Sigmoid colon (tissue), 7 donors: ENCODE results near the gene ZFHX3. TPM values are rescaled to one million over a fixed set of nuclear protein-coding genes. Genes with fewer than 3 reads are reported as not detected.
A peak's percentile ranks its signal among the peaks of the same experiment; 100 is the strongest.

Experiments
- DNase-seq: peaks from one replicate; pipeline ENCODE4 v3.0.0-alpha.2; 2019
- H3K27ac ChIP-seq, 4 donors: fragments of 200-600 bp; sonication (generic); one replicate each; pipeline ENCODE4 v1.5.1; 2016 to 2019; ENCODE audit warnings: mild to moderate bottlenecking in 1 of 4
- H3K27me3 ChIP-seq, 3 donors: fragments of 200-600 bp; sonication (generic); one replicate each; pipeline ENCODE4 v1.5.1; 2019; ENCODE audit warnings: mild to moderate bottlenecking in 1 of 3
- H3K36me3 ChIP-seq, 4 donors: fragments of 200-600 bp; sonication (generic); one replicate each; pipeline ENCODE4 v1.5.1; 2016 to 2019
- H3K4me1 ChIP-seq, 4 donors: fragments of 200-600 bp; sonication (generic); one replicate each; pipeline ENCODE4 v1.5.1; 2017 to 2019
- H3K4me3 ChIP-seq, 4 donors: fragments of 200-600 bp; sonication (generic); one replicate each; pipeline ENCODE4 v1.5.1; 2017 to 2019; ENCODE audit warnings: mild to moderate bottlenecking in 2 of 4, moderate library complexity in 1 of 4
- H3K9me3 ChIP-seq, 4 donors: fragments of 200-600 bp in 3 of 4; sonication (generic) in 3 of 4; one replicate each; pipeline versions ENCODE4 v1.5.1 to v1.6.1; 2013 to 2019
- EP300 ChIP-seq, 4 donors: sonication (generic); formaldehyde crosslinking; IDR thresholded peaks; one replicate each; pipeline ENCODE4 v1.6.1; 2017; ENCODE audit warnings: antibody characterized with exemption in 4 of 4
- POLR2A ChIP-seq, 2 donors: fragments of 450-650 bp; IDR thresholded peaks; one replicate each; pipeline ENCODE4 v1.6.1; 2016; ENCODE audit warnings: antibody characterized with exemption in 2 of 2, mild to moderate bottlenecking in 2 of 2, moderate library complexity in 2 of 2
- POLR2AphosphoS5 ChIP-seq, 4 donors: sonication (generic); formaldehyde crosslinking; IDR thresholded peaks; one replicate each; pipeline ENCODE4 v1.6.1; 2017; ENCODE audit warnings: antibody characterized with exemption in 4 of 4
- WGBS, 2 donors: extraction: QIAGEN DNeasy Blood & Tissue Kit; methylation state at CpG; one replicate each; pipeline ENCODE4 v1.1.7; 2013; 5-methylcytosine and 5-hydroxymethylcytosine counted together
- intact Hi-C: fragments of 100-400 bp; cut with DNase I; formaldehyde crosslinking; loops from one replicate; pipeline ENCODE4 v1.15.1; 2023
- polyA plus RNA-seq, 3 donors: library from polyadenylated mRNA; stranded (reverse); fragments of 200-250 nt; gene quantifications; one replicate each; pipeline ENCODE4 v1.2.3, GENCODE V29; 2013
- total RNA-seq, 4 donors: library from RNA; depleted of rRNA; stranded (reverse); fragments of >200 nt; gene quantifications; one replicate each; pipeline ENCODE4 v1.1.0, GENCODE V29; 2016
- TF ChIP-seq, protein P1 (sequence below), 4 experiments: fragments of 450-650 bp in 3 of 4; fragments of 200-600 bp in 1 of 4; IDR thresholded peaks; one replicate each; pipeline ENCODE4 v1.5.1; 2016 to 2019; ENCODE audit warnings: antibody characterized with exemption in 4 of 4, mild to moderate bottlenecking in 3 of 4, moderate library complexity in 2 of 4
- donor health status: healthy with polysubstance abuse.
- donor health status: Bipolar disorder and iron deficiency.
- donor health status: healthy.

ZFHX3 gene
- total and polyA plus RNA-seq, 7 donors = 0.69 to 38.8 (median 17.8) TPM

DNA sequence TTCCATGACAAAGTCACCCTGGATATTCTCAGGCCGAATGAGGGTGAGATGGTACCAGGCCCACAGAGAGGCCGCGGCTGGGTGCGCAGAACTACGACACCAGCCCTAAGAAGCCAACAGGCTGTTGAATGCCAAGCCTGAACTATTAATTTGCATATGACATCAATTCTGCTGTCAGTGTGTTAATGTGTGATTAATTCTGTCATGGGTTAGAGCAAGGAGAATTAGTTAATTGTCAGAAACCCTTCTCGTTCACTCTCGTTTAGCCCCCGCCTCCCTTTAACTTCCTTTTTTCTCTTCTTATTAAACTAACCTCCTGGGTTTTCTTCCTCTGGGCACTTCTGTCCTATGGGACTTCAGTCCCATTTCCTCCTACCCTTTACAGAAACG lies 123.4 kb downstream of the ZFHX3 start:
- Histone ChIP-seq H3K4me3 (no peak overlapping the region), H3K4me1 (peaks cover 0 to 38% (median 25%) of the 10 kb centered on the region in 4 donors), H3K36me3 (no peaks in the 10 kb centered on the region), H3K27ac (no peak overlapping the region), H3K27me3 (no peaks in the 10 kb centered on the region), H3K9me3 (no peaks in the 10 kb centered on the region)
- intact Hi-C loops = no loop called here
- no peak for TF ChIP-seq EP300 (IDR thresholded peaks at IDR 0.05)
- TF ChIP-seq POLR2AphosphoS5 (IDR thresholded peaks at IDR 0.05) = no peak
- no peak for TF ChIP-seq POLR2A (IDR thresholded peaks at IDR 0.05)
- TF ChIP-seq, protein P1, sequence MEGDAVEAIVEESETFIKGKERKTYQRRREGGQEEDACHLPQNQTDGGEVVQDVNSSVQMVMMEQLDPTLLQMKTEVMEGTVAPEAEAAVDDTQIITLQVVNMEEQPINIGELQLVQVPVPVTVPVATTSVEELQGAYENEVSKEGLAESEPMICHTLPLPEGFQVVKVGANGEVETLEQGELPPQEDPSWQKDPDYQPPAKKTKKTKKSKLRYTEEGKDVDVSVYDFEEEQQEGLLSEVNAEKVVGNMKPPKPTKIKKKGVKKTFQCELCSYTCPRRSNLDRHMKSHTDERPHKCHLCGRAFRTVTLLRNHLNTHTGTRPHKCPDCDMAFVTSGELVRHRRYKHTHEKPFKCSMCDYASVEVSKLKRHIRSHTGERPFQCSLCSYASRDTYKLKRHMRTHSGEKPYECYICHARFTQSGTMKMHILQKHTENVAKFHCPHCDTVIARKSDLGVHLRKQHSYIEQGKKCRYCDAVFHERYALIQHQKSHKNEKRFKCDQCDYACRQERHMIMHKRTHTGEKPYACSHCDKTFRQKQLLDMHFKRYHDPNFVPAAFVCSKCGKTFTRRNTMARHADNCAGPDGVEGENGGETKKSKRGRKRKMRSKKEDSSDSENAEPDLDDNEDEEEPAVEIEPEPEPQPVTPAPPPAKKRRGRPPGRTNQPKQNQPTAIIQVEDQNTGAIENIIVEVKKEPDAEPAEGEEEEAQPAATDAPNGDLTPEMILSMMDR (IDR thresholded peaks at IDR 0.05) = no peak
- peak; percentile 34 for DNase-seq
- WGBS, 2 donors = 93 to 94% methylated on average over 9 of the region's 9 CpGs

DNA sequence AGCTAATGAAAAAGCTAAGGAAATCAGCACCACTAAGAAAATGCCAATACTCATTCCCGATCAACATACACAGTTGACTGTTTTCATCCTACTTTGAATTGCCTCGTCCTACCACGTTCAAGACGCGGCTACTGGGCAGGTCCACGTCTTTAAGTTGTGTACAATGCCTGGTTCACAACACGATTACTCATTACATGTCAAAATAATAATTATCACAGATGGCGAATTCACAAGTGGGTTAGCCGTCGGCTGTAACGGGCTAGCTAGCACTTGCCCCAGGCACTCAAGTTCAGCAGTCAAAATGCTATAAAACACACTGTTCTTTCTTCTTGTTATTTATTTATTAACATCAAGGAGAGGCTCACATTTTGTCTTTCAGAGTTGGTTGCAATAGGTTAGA lies 124.2 kb downstream of the ZFHX3 start:
- H3K36me3 ChIP-seq = no peaks in the 10 kb centered on the region
- intact Hi-C loops = no loop called here
- no peak overlapping the region for H3K4me3 ChIP-seq
- TF ChIP-seq EP300 (IDR thresholded peaks at IDR 0.05) (no peak), POLR2AphosphoS5 (IDR thresholded peaks at IDR 0.05) (no peak), POLR2A (IDR thresholded peaks at IDR 0.05) (no peak)
- TF ChIP-seq, protein P1 (IDR thresholded peaks at IDR 0.05) = no peak
- H3K4me1 ChIP-seq = peaks cover 0 to 38% (median 25%) of the 10 kb centered on the region in 4 donors
- 95 to 96% methylated on average over 11 of the region's 11 CpGs for WGBS, 2 donors
- H3K27ac ChIP-seq = no peak overlapping the region
- no peaks in the 10 kb centered on the region for H3K27me3 ChIP-seq
- DNase-seq = peak; percentile 37
- H3K9me3 ChIP-seq = no peaks in the 10 kb centered on the region

DNA sequence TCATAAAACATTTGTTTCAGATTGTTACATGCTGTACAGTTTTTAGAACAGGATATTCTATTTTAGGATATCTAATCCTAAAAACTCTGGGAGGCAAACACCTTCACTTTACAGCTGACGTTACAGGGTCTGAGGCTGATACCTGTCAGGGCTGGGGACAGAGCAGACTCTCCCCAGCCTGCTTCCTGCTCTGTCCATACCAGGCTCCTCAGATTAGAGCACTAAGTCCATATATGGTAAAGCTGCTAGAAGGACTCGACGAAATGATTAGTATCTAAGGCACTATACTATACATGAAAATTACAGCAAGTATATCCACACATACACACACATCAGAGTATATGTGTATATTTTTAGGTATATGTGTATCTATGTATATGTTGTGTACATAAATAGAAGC lies 125.2 kb downstream of the ZFHX3 start:
- intact Hi-C loops = no loop called here
- peak; percentile 7 for DNase-seq
- H3K9me3 ChIP-seq = no peaks in the 10 kb centered on the region
- 76 to 88% methylated on average over 3 of the region's 3 CpGs for WGBS, 2 donors
- no peaks in the 10 kb centered on the region for H3K27me3 ChIP-seq
- TF ChIP-seq, protein P1 (IDR thresholded peaks at IDR 0.05) = no peak
- TF ChIP-seq EP300 (IDR thresholded peaks at IDR 0.05) = no peak
- TF ChIP-seq POLR2AphosphoS5 (IDR thresholded peaks at IDR 0.05) = no peak
- TF ChIP-seq POLR2A (IDR thresholded peaks at IDR 0.05) = no peak
- no peaks in the 10 kb centered on the region for H3K36me3 ChIP-seq
- H3K4me3 ChIP-seq = no peak overlapping the region
- peaks cover 0 to 32% (median 24%) of the 10 kb centered on the region in 4 donors for H3K4me1 ChIP-seq
- peak overlapping the region in 3 of 4 donors; percentile 19 to 63 (median 62) for H3K27ac ChIP-seq

DNA sequence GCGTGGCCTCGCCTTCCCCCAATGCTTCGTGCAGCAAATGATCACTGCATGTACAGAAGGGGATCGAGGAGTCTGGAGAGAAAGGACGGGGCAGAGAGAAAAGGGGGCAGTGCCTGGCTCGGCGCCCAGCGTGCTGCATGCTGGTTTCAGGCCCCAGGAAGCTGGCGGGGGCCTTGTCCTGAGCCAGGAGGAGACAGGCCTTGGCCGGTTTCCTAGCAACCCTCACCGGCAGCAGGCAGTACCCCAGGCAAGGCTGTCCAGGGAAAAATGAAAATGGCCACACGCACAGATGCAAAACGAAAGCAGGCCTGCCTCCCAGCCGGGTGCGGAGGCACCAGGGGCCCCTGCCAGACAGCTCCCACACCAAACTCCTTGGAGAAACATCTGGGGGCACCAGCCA lies 126.3 kb downstream of the ZFHX3 start:
- 72 to 84% methylated on average over 15 of the region's 15 CpGs for WGBS, 2 donors
- H3K36me3 ChIP-seq = no peaks in the 10 kb centered on the region
- peaks cover 0 to 25% (median 20%) of the 10 kb centered on the region in 4 donors for H3K4me1 ChIP-seq
- intact Hi-C loops = no loop called here
- no peaks in the 10 kb centered on the region for H3K9me3 ChIP-seq
- peak overlapping the region in 3 of 4 donors; percentile 21 to 39 (median 28) for H3K4me3 ChIP-seq
- TF ChIP-seq POLR2A (IDR thresholded peaks at IDR 0.05) = no peak
- no peak for TF ChIP-seq POLR2AphosphoS5 (IDR thresholded peaks at IDR 0.05)
- TF ChIP-seq EP300 (IDR thresholded peaks at IDR 0.05) = no peak
- TF ChIP-seq, protein P1 (IDR thresholded peaks at IDR 0.05) = no peak
- H3K27ac ChIP-seq = peak overlapping the region in 3 of 4 donors; percentile 19 to 63 (median 62)
- H3K27me3 ChIP-seq = no peaks in the 10 kb centered on the region
- peak; percentile 69 for DNase-seq

DNA sequence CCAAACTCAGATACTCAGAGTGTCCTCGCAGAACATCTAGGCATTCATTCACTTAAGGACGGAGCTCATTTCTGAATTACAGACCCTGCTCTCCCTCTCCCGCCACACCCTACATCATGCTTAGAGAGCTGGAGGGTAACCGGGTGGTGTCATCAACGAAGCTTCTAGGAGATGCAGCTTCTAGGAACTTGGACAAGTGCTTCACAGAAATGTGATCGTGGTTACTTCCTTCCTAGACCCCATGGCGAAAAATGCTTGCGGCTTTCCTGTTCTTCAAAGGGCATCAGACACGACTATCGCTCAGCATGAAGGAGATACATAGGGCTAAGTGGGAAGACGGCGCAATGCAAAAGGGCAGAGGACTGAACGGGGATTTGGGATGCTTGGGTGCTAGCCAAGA lies 126.8 kb downstream of the ZFHX3 start:
- Histone ChIP-seq H3K9me3 (no peaks in the 10 kb centered on the region), H3K27ac (peak overlapping the region in 2 of 4 donors; percentile 62 to 63), H3K4me3 (peak overlapping the region in 1 of 4 donors; percentile 39), H3K27me3 (no peaks in the 10 kb centered on the region), H3K36me3 (no peaks in the 10 kb centered on the region), H3K4me1 (peaks cover 0 to 22% (median 18%) of the 10 kb centered on the region in 4 donors)
- 68 to 87% methylated on average over 13 of the region's 13 CpGs for WGBS, 2 donors
- intact Hi-C loops = no loop called here
- peak; percentile 46 for DNase-seq
- TF ChIP-seq EP300 (IDR thresholded peaks at IDR 0.05) (no peak), POLR2A (IDR thresholded peaks at IDR 0.05) (no peak), POLR2AphosphoS5 (IDR thresholded peaks at IDR 0.05) (no peak)
- TF ChIP-seq, protein P1 (IDR thresholded peaks at IDR 0.05) = no peak
